ENCODE measurements around the gene IDH2.
"Not testable (repeated sequence)": the region's sequence is repeated elsewhere in the genome, so short reads cannot be mapped to it uniquely, and the experiment has no call there.

The IDH2 gene

DNA sequence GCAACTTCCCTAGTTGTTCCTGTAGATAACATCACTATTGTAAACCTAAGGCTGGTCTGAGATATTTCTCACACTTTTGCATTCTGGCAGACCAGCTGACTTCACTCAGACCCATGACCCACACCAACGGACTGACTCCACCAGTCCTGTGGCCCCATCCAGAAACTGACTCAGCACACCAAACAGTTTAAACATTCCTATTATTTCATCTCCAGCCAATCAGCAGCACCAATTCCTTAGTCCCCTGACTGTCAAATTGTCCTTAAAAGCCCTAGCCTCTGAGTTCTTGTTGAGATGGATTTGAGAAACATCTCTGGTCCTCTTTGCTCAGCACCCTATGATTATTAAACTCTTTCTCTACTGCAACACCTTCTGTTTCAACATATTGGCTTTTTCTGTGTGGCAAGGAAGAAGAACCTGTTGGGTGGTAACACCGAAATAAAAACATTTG is 12.2 kb upstream of the IDH2 start:
- no peak for DNase-seq

DNA sequence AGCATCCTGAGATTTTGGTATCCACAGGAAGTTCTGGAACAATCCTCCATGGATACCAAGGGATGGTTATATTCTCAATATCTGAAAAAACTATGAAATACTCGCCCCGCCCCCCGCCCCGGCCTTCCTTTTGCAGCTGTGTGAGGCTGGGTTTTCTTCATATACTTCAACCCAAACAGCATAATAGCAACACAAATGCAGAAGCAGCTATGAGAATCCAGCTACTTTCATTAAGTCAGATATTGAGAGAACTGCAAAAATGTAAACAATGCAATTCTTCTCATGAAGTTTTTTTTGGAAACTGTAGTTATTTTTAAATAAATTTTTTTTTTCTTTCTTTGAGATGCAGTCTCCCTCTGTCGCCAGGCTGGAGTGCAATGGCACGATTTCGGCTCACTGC is 10.9 kb upstream of the IDH2 start:
- no peak for DNase-seq

DNA sequence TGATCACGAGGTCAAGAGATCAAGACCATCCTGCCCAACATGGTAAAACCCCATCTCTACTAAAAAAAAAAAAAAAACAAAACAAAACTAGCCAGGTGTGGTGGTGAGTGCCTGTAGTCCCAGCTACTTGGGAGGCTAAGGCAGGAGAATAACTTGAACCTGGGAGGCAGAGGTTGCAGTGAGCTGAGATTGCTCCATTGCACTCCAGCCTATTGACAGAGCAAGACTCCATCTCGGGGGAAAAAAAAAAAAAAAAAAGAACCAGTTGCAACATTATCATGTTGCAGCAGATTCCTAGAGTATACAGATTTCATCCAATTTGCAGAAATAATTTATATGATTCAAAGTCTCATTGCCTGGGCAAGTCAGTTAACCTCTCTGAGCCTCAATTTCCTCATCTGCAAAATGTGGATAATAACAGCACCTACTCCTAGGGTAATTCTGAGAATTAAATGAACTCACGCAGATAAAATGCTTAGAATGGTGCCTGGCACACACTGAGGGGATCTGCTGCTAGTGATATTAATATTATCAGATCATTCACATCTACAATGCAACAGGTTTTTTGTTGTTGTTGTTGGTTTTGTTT is 7.0 kb upstream of the IDH2 start:
- not testable (repeated sequence) for DNase-seq

DNA sequence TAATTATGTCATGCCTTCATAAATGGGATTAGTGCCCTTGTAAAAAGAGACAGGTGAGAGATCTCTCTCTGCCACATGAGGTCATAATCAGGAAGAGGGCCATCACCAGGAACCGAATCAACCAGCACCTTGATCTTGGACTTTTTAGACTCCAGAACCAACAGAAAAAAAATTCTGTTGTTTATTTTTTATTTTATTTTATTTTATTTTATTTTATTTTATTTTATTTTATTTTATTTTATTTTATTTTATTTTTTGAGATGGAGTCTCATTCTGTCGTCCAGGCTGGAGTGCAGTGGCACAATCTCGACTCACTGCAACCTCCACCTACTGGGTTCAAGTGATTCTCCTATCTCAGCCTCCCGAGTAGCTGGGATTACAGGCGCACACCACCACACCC is 5.8 kb upstream of the IDH2 start:
- DNase-seq, result not testable (repeated sequence)

DNA sequence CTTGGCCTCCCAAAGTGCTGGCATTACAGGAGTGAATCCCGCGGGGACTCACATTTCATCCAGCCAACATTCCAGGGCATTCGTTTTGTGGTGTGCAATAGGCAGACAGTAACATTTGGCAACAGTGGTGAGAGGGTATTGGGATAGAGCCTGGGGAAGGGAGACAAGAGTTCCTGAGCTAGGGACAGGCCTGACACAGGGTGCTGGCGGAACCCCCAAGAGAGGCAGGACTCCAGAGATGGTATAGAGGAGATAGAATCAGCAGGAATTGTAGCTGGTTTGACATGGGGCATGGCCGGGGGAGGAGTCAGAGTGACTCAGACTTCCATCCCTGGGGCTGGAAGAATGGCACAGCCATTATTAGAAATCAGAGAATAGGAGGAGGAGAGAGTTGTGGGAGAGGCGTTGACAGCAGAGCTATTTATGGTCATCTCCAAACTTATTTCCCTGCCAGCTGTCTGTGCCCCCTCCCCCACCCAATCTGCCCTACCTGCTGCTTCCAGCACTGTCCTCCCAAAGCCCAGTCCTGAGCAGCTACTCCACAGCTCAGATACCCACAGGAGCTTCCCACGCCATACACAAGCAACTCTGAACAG is 4.4 kb upstream of the IDH2 start:
- no peak for DNase-seq

DNA sequence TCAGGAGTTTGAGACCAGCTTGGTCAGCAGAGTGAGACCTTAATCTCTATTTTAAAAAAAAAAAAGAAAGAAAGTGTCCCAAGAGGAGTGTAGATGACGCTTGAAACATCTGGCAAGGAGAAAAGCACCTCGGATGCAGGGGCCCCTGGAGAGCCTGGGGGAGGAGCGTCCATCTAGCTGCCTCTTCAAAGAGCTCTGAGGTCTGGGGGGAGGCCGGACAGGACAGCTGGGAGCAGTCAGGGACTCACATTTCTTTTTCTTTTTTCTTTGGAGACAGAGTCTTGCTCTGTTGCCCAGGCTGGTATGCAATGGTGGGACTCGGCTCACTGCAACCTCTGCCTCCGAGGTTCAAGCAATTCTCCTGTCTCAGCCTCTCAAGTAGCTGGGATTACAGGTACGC is 3.3 kb upstream of the IDH2 start:
- DNase-seq, result no peak

DNA sequence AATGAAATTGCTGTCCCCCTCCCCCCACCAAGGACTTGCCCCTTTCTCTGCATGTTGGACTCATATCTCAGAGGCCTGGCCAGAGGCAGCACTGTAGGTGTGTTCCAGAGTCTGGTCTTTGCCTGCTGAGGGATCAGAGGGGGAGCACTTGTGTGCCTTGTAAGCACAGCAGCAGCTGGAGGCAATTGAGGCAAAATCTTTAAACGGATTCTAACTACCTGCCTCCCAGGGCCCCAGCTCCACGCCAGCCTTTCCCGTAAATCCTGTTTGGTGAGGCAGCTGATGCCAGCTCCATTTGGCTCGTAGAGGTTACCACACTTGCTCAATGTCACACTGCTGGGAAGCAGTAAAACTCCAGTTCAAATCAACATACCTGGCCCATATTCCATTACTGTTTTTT is 2.3 kb upstream of the IDH2 start:
- no peak for DNase-seq

DNA sequence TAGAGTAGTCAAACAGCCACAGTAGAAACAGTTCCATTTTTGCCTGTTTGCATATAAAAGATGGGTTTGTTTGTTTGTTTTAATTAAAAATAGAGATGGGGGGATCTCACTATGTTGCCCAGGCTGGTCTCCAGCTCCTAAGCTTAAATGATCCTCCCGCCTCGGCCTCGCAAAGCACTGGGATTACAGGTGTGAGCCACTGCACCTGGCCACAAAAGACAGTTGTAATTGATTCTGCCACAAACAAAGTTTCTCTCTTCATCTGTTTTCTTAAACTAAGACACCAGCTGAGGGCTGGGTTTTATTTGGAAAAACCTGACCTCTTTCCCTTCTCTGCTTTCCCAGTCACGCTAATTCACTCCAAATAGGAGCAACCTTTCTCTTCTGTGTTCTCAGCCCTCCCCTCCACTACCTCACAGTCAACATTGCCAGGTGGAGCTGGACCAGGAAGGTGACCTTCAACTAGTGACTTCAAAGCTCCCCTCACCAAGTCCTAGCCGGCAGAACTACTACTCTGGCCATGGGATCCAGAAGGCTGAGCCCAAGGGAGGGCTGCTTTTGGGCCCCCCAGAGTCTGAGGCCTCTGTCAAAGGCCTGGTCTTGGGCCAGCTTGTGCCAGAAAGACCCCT is 1.5 kb upstream of the IDH2 start:
- DNase-seq, result no peak

DNA sequence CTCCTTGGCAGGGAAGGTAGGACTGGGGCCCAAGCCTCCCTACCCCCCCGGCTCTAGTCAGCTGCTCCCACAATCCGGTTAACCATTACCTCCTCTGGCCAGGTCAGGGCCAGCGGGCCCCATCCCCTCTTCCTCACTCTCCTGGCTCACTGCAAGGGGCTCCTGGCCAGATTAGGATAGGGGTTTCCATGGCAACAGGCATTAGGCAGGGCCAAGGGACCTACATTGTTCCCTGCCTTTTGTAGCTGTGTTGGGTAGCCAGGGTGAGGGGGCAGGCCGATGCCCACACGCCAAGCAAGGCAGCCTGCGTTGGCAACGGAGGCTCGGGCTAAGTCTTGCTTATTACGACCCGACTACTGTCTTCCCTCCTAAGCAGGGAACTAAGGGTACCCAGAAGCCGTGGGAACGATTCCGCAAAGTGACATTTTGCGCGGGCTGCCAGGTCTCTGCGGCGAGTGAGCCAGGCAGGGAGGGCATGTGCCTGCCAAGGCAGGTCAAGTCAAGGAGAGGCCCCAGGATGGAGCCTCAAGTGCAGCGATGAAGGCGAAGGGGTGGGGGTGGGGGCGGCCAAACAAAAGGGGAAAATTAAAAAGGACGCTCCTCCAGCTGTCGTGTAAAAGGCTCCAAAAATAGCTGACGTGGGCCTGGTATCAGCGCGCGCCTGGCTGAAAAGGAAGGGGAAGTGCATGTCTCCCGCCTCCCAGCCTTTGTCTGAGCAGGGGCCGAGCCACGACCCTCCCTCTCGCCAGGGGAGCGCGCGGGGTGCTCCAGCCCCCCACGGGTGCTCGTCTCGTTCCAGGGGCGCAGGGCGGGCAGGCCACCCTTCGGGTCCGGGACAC is 919 bp downstream of the IDH2 start:
- DNase-seq, result no peak

DNA sequence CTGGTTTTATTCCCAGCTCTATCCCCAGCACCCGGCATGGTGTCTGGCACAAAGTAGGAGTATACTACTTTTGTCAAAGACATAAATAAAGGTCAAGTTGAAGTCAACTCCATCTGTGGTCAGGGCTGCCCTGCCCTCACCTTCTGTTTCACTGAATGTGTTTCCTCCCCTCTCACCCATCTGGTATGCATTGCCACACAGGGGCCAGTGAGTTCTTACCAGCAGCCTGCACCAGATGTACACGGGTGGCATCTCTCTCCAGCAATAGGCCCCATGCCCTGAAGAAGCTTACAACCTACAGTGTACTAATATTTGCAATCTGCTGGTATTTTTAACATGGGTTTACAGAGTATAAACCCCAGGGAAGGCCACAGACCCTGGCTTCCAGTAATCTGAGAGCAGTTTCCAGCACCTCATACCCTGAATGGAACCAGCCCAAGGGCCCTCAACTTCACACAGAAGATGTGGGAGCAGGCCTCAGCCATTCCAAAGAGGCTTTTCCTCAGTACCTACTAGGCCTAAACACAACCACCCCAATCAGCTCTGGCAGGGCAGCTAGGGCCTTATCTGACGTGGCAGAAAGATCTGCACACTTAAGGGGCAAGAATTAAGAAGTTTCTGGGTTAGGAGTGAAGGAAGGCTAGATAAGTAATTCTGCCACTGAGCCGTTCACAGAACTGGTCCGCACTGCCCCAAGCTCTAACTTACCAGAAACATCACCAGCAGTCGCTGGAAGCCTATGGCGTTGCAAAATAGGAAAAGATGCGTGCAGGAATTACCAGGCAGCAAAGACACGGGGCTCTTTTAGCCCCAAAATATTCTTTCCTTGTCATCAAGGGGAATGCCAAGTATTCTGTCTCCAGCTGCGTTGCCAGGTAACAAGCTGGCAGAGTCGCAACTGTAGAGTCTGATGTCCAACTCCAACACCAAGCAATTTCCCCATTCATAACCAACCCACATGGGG is 2.1 kb downstream of the IDH2 start:
- DNase-seq, result no peak

DNA sequence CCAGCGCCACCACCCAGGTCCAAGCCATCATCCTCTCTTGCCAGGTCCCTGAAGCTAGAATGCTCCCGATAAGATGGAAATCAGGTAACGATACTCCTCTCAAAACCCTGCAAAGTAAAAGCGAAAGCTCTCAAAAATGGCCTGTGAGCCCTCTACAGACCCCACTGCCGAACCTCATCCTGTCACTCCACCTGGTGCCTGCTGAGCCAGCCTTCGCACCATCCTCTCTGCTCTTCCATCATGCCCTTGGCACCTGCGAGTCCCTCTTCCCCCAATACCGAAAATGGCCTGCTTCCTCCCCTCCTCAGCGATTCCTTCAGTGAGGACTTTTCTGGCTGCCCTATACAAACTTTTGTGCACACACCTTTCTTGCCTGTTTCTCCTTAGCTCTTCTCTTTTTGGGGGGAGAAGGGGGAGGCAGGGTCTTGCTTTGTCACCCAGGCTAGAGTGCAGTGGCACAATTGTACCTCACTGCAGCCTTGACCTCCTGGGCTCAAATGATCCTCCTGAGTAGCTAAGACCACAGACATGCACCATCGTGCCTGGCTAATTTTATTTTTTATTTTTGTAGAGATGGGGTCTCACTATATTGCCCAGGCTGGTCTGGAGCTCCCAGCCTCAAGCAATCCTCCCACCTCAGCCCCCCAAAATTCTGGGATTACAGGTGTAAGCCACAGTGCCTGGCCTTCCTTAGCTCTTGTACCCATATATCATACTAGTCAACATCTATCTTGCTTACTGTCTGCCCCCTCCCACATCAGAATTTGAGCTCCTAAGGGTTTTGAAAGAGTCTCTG is 3.0 kb downstream of the IDH2 start:
- DNase-seq, result no peak

DNA sequence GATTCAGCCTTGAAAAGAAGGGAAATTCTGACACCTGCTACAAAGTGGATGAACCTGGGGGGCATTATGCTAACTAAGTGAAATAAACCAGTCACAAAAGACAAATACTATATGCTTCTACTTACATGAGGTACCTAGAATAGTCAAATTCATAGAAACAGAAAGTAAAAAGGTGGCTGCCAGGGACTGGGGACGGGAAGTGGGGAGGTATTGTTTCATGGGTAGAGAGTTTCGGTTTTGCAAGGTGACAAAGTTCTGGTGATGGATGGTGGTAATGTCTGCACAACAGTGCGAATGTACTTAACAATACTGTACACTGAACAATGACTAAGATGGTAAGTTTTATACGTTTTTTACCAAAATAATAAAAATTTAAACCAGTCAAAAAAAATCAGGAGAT is 4.8 kb downstream of the IDH2 start:
- no peak for DNase-seq

DNA sequence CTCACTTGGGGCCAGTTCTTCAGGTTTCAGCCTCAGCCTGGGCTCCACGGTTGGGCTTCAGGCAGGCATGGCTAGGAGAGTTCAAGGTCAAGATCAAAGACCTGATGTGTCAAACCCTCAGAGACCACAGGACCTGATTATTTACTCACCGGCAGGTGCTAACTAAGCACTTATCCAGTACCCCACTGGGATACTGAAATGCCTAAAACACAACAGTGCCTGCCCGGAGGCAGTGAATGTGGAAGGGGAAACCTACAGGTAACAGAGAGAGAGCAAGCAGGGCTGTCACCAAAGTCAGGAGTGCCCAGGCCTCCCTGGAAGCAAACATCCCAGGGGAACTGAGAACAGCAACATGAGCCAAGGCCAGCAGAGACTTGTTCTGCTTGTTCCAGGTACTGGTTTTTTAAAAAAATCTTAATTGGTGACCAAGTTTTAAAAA is 6.7 kb downstream of the IDH2 start:
- DNase-seq, result peak; percentile 23

DNA sequence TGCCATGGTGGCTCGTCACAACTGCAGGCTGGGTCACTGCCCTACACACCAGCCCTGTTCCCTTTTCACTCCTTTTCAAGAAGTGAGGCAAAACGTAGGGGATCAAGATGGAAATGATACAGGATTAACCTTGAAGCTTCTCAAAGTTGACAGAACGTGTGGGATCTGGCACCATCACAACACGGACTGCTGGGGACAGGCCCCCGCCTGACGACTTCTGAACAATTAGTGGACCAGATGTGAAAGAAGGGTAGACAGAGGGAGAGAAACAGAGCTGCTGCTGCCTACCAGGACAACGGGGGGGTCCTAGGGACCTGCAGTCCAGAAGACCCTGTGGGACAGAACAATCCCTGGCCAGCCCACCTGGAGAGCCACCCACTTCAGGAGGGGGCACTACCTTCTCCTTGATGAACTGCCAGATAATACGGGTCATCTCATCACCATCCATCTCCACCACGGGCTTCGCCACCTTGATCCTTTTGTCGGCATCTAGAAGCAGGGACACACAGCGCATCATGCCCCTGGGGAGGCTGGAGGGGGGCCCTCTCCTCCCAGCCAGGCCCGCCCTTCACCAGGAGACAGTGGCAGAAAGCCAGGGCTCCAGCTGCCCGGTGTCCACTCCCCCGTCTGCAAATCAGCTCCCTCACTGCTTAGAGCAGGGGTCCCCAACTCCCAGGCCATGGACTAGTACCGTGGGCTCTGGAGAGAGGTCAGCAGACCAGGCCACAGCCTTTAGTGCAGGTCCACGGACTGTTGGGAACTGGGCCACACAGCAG is 10.9 kb downstream of the IDH2 start:
- no peak for DNase-seq

DNA sequence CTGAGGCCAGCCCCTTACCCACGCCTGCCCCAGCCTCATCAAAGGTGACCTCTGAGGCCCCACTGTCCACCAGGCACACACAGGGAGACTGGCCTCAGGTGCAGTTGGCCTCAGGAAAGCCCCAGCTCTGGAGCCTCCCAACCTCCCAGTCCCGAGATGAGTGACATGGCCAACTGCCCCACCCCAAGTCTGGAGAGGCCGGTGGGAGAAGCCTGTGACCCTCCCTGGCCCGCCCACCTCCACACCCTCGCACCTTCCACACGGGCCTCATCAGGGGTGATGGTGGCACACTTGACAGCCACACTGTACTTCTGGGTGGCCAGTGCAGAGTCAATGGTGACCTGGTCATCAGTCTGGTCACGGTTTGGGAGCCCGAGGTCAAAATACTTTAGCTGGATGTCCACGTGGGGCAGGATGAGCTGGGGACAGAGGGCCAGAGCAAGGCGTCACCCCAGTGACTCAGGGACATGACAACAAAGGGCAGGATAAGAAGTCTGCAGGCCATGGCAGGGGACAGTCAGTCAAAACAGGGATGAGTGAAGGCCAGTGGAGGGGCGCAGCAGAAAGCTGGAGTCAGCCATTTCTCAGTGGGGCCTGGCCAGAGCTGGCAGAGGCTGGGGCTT is 11.9 kb downstream of the IDH2 start:
- no peak for DNase-seq

DNA sequence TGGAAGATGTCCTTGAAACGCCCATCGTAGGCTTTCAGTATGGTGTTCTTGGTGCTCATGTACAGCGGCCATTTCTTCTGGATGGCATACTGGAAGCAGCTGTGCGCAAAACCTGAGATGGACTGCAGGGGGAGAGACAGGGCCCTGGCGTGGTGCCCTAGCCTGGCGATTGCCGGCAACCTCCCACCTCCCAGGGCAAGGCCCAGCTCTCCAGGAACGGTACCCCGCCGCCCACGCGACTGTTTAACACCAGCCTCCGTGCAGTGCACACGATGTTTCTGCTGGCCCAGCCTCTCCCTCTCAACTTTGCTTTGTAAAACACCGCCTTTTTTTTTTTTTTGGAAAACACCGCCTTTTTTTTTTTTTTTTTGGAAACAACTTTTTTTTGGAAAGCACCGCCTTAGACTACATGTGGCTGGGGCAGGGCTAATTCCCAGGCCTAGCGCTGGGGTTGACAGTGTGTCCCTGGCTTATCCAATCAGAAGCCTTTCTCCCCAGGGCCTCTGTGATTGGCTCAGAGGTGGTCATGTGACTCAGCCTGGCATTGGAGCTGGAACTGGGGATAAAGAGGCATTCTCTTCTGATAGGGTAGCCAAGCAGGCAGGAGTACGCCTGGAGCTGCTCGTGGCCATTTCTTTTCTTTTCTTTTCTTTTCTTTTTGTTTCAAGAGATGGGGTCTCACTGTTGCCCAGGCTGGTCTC is 14.7 kb downstream of the IDH2 start:
- no peak for DNase-seq

DNA sequence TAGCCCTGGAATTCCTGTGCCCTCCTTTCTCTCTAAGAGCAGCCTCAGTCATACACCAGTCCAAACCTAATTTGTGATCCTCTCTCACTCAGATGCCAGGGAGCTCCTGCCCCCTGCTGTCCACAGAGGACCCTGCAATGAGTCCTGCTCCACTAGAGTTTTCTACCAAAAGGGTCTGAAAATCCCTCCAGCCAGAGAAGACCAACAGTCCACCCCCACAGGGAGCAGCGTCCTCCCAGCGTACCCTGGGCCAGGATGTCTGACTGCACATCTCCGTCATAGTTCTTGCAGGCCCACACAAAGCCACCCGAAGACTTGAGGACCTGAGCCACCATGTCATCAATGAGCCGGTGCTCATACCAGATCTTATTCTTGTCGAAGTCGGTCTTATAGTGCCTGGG is 15.4 kb downstream of the IDH2 start:
- DNase-seq, result no peak

DNA sequence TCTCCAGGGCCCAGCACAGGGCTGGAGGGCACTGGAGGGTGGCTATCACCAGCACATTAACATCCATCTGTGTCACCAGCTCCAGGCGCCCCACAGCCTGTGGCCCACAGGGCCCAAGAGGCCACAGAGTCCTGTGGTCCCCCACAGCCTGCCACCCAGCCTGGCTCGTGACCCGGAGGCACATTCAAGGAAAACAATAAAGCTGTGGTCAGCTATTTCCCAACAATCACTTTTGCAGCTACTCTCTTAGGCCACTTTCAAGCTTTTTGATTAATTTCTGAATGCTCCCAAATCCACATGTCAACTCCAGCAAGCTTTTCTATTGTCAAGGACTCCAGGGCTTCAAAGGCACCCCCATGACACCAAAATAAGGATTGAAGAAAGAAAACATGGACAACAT is 16.7 kb downstream of the IDH2 start:
- DNase-seq, result no peak

DNA sequence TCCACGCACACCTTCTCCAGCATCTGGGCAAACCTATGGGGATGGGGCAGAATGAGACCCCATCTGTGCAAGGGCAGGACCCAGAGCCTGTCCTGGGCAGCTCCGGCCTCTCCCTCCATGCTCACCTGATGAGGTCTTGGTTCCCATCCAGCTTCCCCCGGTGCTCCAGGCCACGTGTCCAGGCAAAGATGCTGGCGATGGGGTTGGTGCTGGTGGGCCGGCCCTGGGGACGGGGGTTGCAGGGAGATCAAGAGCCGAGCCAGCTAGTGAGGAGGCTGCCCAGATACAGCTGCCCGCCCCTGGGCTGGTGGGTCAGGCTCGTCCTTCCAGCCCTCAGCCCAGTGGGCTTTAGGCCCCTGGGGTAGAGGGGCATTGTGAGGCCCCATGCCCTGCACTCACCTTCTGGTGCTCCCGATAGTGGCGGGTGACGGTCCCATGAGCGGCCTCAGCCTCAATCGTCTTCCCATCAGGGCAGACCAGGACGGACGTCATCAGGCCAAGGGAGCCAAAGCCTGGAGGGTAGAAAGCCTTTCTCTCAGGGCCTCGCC is 17.3 kb downstream of the IDH2 start:
- DNase-seq, result no peak

All from NCI-H1436 treated with DMSO at 0.1 percent for 48 hours (cell line).